Measurements from ENCODE around the gene PLXDC2.

DNA sequence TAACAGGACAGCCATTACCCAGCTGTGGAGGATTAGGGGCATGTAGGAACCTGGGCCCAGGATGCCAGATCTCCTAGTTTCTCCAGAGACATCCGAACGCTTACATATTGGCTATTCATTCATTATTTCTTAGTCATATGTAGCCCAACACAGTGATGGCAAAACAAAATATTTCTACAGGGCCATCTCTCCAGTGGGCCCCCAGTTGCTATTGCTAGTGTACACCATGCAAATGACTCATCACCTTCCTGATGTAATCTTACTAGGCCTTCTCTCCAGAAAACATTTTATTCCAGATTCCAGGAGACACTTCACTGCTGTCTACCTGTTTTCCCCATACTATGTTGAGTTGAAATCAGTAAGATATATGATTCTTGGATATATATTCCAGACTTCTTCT, 201.7 kb downstream of the PLXDC2 start:
- TF ChIP-seq POLR2A (IDR thresholded peaks at IDR 0.05): no peak
- TF ChIP-seq, protein P1, sequence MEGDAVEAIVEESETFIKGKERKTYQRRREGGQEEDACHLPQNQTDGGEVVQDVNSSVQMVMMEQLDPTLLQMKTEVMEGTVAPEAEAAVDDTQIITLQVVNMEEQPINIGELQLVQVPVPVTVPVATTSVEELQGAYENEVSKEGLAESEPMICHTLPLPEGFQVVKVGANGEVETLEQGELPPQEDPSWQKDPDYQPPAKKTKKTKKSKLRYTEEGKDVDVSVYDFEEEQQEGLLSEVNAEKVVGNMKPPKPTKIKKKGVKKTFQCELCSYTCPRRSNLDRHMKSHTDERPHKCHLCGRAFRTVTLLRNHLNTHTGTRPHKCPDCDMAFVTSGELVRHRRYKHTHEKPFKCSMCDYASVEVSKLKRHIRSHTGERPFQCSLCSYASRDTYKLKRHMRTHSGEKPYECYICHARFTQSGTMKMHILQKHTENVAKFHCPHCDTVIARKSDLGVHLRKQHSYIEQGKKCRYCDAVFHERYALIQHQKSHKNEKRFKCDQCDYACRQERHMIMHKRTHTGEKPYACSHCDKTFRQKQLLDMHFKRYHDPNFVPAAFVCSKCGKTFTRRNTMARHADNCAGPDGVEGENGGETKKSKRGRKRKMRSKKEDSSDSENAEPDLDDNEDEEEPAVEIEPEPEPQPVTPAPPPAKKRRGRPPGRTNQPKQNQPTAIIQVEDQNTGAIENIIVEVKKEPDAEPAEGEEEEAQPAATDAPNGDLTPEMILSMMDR (IDR thresholded peaks at IDR 0.05): no peak

All from heart left ventricle (tissue), 13 donors.